ENCODE measurements around the gene PGLYRP2.

PGLYRP2 gene

DNA sequence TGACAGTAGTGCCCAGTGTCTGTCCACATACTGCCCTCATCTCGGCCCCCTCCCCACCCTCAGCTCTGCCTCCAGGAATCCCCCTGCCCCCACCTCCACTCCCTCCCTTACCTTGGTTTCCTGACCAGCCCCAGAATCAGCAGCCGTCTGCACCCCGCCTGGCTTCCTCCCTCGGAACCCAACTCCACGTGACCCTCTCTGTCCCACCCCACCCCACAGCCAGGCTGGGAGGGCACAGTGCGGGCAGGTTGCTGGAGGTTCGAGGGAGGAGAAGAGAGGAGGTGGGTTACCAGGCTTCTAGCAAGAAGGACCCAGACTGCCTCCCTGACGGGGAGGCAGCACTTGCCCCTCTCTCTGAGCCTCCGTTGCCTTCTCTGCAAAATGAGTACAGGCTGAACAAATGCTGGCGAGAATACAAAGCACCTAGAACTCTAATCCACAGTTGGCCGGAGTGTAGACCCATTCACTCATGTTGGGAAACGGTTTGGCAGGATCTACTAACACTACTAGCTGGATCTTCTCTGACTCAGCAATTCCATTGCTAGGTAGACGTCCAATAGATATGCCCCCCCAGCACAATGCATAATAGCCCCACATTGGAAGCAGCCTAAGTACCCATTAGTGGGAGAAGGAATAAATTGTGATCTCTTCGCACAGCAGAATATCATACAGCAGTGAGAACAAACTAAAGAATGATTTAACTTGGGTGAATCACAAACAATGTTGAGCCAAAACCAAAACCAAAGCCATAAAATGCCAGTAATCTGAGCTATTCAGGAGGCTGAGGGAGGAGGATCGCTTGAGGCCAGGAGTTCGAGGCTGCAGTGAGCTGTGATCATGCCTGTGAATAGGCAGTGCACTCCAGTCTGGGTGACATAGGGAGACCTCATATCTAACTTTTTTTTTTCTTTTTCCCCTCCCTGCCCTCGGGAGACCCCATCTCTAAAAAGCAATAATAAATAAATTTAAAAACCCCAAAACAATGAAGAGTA, 14.6 kb downstream of the PGLYRP2 start, which contains the start of gene RASAL3:
Gene RASAL3, minus strand, starts transcription at position 151 of the 992 bp plus-strand sequence. CDS start 186 bp downstream, outside the sequence.
- DNase-seq (ENCODE audit: low read depth): peak; percentile 86
- no peak for TF ChIP-seq CTCF (IDR thresholded peaks at IDR 0.05; ENCODE audit: insufficient read depth, low read depth, low read length, missing control alignments)
- H3K4me3 ChIP-seq (ENCODE audit: low read depth, low read length): peak within 1 kb of the TSS; percentile 73

GRCh38 chr19:15463861-15464371, 15.4 kb downstream of the PGLYRP2 start:
- H3K4me3 ChIP-seq (ENCODE audit: low read depth, low read length): peak overlapping the region; percentile 73
- peak; percentile 3 for TF ChIP-seq CTCF (IDR thresholded peaks at IDR 0.05; ENCODE audit: insufficient read depth, low read depth, low read length, missing control alignments)
- peak; percentile 90 for DNase-seq (ENCODE audit: low read depth)

GRCh38 chr19:15461694-15462093, 17.6 kb downstream of the PGLYRP2 start:
- no peak overlapping the region for H3K4me3 ChIP-seq (ENCODE audit: low read depth, low read length)
- TF ChIP-seq CTCF (IDR thresholded peaks at IDR 0.05; ENCODE audit: insufficient read depth, low read depth, low read length, missing control alignments): no peak
- DNase-seq (ENCODE audit: low read depth): no peak

DNA sequence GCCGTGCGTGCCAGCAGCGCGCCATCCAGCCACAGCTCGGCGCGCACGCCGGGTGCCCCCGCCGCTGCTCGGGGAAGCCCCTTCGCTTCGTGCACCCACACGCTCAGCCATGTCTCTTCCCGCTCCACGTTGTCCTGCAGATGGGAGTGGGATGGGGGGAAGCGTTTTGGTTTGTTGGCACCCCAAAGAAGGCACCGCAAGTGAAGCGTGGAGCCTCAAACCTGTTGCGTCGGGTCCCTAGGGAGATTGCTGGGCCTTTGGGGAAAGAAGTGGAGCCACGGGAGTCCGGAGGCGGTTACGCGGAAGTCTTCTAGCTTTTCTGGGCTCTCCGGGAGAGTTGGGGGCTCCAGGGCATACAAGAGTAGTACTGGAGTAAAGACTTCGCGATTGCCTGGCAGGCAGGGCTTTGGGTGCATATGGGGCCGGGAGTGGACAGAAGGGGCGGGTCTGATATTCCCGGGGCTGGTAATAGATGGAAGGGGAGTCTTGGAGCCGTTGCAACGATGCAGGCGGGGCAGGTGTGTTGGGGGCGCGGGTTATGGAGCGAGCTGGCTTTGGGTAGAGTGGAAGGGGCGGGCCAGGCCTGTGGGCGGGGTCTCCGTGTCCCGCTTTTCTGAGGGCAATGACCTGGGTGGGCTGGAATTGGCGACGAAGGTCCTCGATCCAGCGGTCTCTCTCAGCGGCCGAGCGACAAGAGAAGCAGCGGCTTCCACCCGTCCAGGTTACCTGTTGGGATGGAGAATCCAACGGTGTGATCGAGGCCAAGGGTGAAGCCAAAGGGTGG, 21.4 kb downstream of the PGLYRP2 start:
- H3K4me3 ChIP-seq (ENCODE audit: low read depth, low read length): no peak overlapping the region
- DNase-seq (ENCODE audit: low read depth): no peak
- TF ChIP-seq CTCF (IDR thresholded peaks at IDR 0.05; ENCODE audit: insufficient read depth, low read depth, low read length, missing control alignments): no peak

- peak; percentile 56 for DNase-seq (ENCODE audit: low read depth)
- H3K4me3 ChIP-seq (ENCODE audit: low read depth, low read length): no peak overlapping the region
- no peak for TF ChIP-seq CTCF (IDR thresholded peaks at IDR 0.05; ENCODE audit: insufficient read depth, low read depth, low read length, missing control alignments)
Observed at GRCh38 chr19:15456871-15457700, 22.2 kb downstream of the PGLYRP2 start.

DNA sequence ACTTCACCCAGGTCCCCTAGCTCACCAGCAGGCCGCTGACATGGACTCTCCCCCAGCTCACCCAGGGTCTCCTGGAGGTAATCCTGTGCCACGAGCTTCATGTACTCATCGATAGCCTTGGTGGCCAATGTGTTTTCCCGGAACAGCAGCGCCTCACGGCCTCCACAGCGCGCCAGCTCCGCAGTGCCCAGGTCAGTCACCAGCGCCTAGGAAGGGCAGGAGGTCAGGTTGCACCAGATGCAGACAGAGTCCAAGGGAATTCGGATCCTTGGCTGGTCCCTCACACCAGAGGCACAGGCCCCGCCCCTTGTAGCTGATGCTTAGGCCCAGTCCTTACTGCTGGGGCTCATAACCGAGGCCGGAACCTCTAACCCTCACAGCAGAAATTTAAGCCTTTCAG, 22.9 kb downstream of the PGLYRP2 start:
- DNase-seq (ENCODE audit: low read depth): no peak
- TF ChIP-seq CTCF (IDR thresholded peaks at IDR 0.05; ENCODE audit: insufficient read depth, low read depth, low read length, missing control alignments): no peak
- no peak overlapping the region for H3K4me3 ChIP-seq (ENCODE audit: low read depth, low read length)

All from GM12865 (cell line).